Measurements from ENCODE around the gene STARD3.

The STARD3 gene

GRCh38 chr17:39604911-39605491 is 31.9 kb upstream of the STARD3 start:
- no peak for DNase-seq

GRCh38 chr17:39605492-39606433 is 31.2 kb upstream of the STARD3 start:
- no peak for DNase-seq

GRCh38 chr17:39606434-39607056 is 30.4 kb upstream of the STARD3 start:
- no peak for DNase-seq

- no peak for DNase-seq
Measured at GRCh38 chr17:39607057-39607850, 29.7 kb upstream of the STARD3 start.

GRCh38 chr17:39607851-39608130 is 29.2 kb upstream of the STARD3 start, which contains the start of gene NEUROD2:
NEUROD2 (minus strand) TSS chr17:39607920; CDS start chr17:39606599, 1,321 bp downstream.
- no peak for DNase-seq

GRCh38 chr17:39608142-39608981 is 28.6 kb upstream of the STARD3 start:
- DNase-seq, result no peak

GRCh38 chr17:39609416-39610025 is 27.4 kb upstream of the STARD3 start:
- DNase-seq, result no peak

- DNase-seq, result no peak
Measured at GRCh38 chr17:39611401-39612112, 25.4 kb upstream of the STARD3 start.

GRCh38 chr17:39612291-39612894 is 24.6 kb upstream of the STARD3 start:
- DNase-seq, result no peak

GRCh38 chr17:39612935-39613464 is 23.9 kb upstream of the STARD3 start:
- DNase-seq, result no peak

- no peak for DNase-seq
Measured at GRCh38 chr17:39614545-39615157, 22.3 kb upstream of the STARD3 start.

GRCh38 chr17:39615434-39615833 is 21.5 kb upstream of the STARD3 start:
- no peak for DNase-seq

GRCh38 chr17:39617100-39617445 is 19.9 kb upstream of the STARD3 start:
- no peak for DNase-seq

GRCh38 chr17:39617446-39618245 is 19.3 kb upstream of the STARD3 start:
- DNase-seq, result no peak

GRCh38 chr17:39618246-39618913 is 18.6 kb upstream of the STARD3 start:
- DNase-seq, result no peak

GRCh38 chr17:39618956-39619785 is 17.8 kb upstream of the STARD3 start:
- DNase-seq, result no peak

- DNase-seq, result no peak
Measured at GRCh38 chr17:39619786-39620101, 17.2 kb upstream of the STARD3 start.
